Adrenal gland (tissue), 5 donors: ENCODE results near the gene KRT1.

ENCODE experiments used
- CTCF ChIP-seq, 6 experiments: fragments of 450-650 bp in 4 of 6; fragments of 200-600 bp in 2 of 6; sonication (generic) in 1 of 6; IDR thresholded peaks; 1 replicate in 5 of 6; 2 replicates in 1 of 6; pipeline versions ENCODE4 v1.5.1 to v1.8.0; 2016 to 2021; ENCODE audit warnings: antibody characterized with exemption in 6 of 6, mild to moderate bottlenecking in 2 of 6, moderate library complexity in 1 of 6
- POLR2A ChIP-seq, 2 donors: fragments of 450-650 bp; IDR thresholded peaks; one replicate each; pipeline ENCODE4 v1.6.1; 2017; ENCODE audit warnings: antibody characterized with exemption in 2 of 2, mild to moderate bottlenecking in 2 of 2, moderate library complexity in 1 of 2
- donor health status: DM: no; HTN: no; CAD: no.

- TF ChIP-seq CTCF (IDR thresholded peaks at IDR 0.05) (no peak), POLR2A (IDR thresholded peaks at IDR 0.05) (no peak)
Observed at GRCh38 chr12:52682938-52683574, 2.8 kb upstream of the KRT1 start.
